ENCODE measurements around the gene PPIL6.

DNA sequence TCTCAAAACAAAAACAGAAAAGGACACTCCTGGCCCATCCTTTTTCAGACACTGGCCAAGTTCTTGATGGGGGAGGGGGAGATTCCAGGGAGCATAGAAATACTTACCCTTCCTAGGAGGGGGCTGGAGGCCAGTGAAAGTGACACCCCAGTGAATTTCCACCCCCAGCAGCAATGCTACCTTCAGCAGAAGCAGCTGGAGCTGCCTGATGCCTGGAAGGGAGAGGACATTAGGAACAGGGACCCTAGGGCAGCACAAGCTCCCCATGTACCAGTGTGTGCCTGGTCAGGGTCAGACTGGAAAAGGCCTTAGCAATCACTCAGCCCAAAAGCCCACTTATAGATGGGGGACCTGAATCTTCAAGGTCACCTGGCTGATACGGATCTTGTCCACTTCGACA is 12.7 kb upstream of the PPIL6 start:
- TF ChIP-seq, protein P1, sequence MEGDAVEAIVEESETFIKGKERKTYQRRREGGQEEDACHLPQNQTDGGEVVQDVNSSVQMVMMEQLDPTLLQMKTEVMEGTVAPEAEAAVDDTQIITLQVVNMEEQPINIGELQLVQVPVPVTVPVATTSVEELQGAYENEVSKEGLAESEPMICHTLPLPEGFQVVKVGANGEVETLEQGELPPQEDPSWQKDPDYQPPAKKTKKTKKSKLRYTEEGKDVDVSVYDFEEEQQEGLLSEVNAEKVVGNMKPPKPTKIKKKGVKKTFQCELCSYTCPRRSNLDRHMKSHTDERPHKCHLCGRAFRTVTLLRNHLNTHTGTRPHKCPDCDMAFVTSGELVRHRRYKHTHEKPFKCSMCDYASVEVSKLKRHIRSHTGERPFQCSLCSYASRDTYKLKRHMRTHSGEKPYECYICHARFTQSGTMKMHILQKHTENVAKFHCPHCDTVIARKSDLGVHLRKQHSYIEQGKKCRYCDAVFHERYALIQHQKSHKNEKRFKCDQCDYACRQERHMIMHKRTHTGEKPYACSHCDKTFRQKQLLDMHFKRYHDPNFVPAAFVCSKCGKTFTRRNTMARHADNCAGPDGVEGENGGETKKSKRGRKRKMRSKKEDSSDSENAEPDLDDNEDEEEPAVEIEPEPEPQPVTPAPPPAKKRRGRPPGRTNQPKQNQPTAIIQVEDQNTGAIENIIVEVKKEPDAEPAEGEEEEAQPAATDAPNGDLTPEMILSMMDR (IDR thresholded peaks at IDR 0.05): no peak
- TF ChIP-seq POLR2A (IDR thresholded peaks at IDR 0.05): no peak

Data from body of pancreas (tissue), 4 donors.